ENCODE data around the gene GALNT2. TPM values are rescaled to one million over a fixed set of nuclear protein-coding genes. Genes with fewer than 3 reads are reported as not detected.

The GALNT2 gene
- total and polyA plus RNA-seq, 9 of the 15 experiments (the other 6 are each of a cell fraction or from before 2014, with no cell fraction given) = 1.6 to 106 (median 51.9) TPM

DNA sequence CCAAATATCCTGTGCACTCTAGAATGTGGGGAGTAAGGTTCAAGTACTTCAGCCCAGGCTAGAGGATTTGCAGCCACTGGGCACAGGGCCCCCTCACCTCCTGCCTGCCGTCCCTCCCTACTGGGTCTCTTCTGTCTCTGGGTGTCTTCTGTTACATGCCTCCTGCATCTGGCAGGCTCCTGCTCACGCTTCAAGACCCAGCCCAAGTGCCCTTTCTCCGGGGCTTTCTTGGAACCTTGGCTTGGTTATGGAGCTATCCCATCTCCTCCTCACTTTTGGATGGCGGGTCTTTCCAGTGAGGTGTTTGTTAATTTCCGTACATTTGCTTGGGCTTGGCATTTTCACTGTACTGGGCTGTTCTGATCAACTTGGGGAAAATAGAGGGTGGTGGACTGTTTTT lies 129.0 kb downstream of the GALNT2 start:
- CTCF ChIA-PET (ENCODE audit: low intra/inter-chr PET ratio) = no interaction called here
- no peak for DNase-seq (ENCODE audit: extremely low read depth in 1 of 4, low spot score in 3 of 4)
- no peaks in the 10 kb centered on the region for H3K9me1 ChIP-seq (ENCODE audit: control insufficient read depth, insufficient read depth, low read length)
- WGBS (ENCODE audit: insufficient coverage, low coverage, missing lambda C conversion rate) = 90% methylated on average over 5 of the region's 5 CpGs
- intact Hi-C loops (cut with micrococcal nuclease) = no loop called here
- BruUV-seq (replicated peaks) = no TSS peak
- peaks cover 8 to 18% of the 10 kb centered on the region in 2 experiments; a peak in 4 of 5 replicates for H3K4me1 ChIP-seq (replicated peaks in 1 of 2; ENCODE audit: control insufficient read depth in 2 of 2, insufficient read depth in 2 of 2, low read length in 2 of 2)
- H4K20me1 ChIP-seq (replicated peaks; ENCODE audit: control insufficient read depth, insufficient read depth, low read length) = no peaks in the 10 kb centered on the region; the same call in 1 of the 2 replicates
- no peak overlapping the region for H2AFZ ChIP-seq (ENCODE audit: low read depth, low read length)
- POLR2A ChIA-PET = interaction anchor here (0.7 to 0.9 kb wide), 2 partner anchors 9 to 10 kb away, joined by 3 to 5 read pairs; no protein-coding TSS in a partner anchor
- no peaks in the 10 kb centered on the region for H3K27me3 ChIP-seq (ENCODE audit: control insufficient read depth in 2 of 2, insufficient read depth in 2 of 2, low read length in 2 of 2)
- H3K27ac ChIP-seq (ENCODE audit: extremely low read depth, low read depth, low read length) = no peak overlapping the region
- H3K9me3 ChIP-seq (replicated peaks; ENCODE audit: control insufficient read depth, insufficient read depth, low read depth, low read length) = no peaks in the 10 kb centered on the region
- H3K4me3 ChIP-seq = no peak overlapping the region
- no peak for ATAC-seq
- H3K79me2 ChIP-seq (ENCODE audit: control insufficient read depth, insufficient read depth, low read length) = peaks cover 19% of the 10 kb centered on the region
- peaks cover 23% of the 10 kb centered on the region; the same call in 2 of the 3 replicates for H3K36me3 ChIP-seq (ENCODE audit: control insufficient read depth, insufficient read depth, low read length)
- in situ Hi-C loops (cut with MboI) = no loop called here
- H3K4me2 ChIP-seq (ENCODE audit: insufficient read depth, low read length) = no peak overlapping the region
- TF ChIP-seq HNRNPUL1 (IDR thresholded peaks at IDR 0.05; ENCODE audit: low read length) = no peak
- TF ChIP-seq, protein P1, sequence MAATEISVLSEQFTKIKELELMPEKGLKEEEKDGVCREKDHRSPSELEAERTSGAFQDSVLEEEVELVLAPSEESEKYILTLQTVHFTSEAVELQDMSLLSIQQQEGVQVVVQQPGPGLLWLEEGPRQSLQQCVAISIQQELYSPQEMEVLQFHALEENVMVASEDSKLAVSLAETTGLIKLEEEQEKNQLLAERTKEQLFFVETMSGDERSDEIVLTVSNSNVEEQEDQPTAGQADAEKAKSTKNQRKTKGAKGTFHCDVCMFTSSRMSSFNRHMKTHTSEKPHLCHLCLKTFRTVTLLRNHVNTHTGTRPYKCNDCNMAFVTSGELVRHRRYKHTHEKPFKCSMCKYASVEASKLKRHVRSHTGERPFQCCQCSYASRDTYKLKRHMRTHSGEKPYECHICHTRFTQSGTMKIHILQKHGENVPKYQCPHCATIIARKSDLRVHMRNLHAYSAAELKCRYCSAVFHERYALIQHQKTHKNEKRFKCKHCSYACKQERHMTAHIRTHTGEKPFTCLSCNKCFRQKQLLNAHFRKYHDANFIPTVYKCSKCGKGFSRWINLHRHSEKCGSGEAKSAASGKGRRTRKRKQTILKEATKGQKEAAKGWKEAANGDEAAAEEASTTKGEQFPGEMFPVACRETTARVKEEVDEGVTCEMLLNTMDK (IDR thresholded peaks at IDR 0.05; ENCODE audit: borderline replicate concordance, insufficient read depth, low read depth, low read length, poor library complexity, severe bottlenecking) = no peak
- no peak for TF ChIP-seq ZNF589 (CRISPR knock-in tag; IDR thresholded peaks at IDR 0.05; ENCODE audit: low read depth)
- no peak overlapping the region for H3K9ac ChIP-seq (ENCODE audit: insufficient read depth in 1 of 2, low read depth in 2 of 2, low read length in 2 of 2)
- FAIRE-seq = no peak

Measured in K562 (cell line).